HG03558 (cell line): ENCODE measurements around the gene RGS7.
"Not testable (repeated sequence)": the region's sequence is repeated elsewhere in the genome, so short reads cannot be mapped to it uniquely, and the experiment has no call there.

ENCODE experiments used
- ATAC-seq: cut with Tn5 transposase; IDR thresholded peaks from one replicate; pipeline ENCODE4 v1.9.1; 2021; ENCODE audit warnings: moderate number of reproducible peaks; ENCODE audit not compliant: unreplicated experiment; ENCODE audit errors: extremely low read depth

The RGS7 gene

DNA sequence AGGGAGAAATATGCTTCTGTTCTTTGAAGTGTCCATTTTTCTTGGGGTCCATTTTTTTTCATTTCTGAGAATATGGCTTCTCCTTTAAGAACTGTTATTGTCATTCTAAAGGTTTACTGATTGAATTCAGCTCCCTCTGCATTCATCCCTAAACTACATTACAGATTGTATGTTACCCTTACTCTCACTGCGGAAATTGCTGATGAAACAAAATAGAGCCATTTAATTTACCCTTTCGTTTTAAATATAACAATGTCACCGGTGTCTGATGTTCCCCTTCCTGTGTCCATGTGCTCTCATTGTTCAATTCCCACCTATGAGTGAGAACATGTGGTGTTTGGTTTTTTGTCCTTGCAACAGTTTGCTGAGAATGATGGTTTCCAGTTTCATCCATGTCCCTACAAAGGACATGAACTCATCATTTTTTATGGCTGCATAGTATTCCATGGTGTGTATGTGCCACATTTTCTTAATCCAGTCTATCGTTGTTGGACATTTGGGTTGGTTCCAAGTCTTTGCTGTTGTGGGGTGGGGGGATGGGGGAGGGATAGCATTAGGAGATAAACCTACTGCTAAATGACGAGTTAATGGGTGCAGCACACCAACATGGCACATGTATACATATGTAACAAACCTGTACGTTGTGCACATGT is 474.2 kb downstream of the RGS7 start:
- not testable (repeated sequence) for ATAC-seq

DNA sequence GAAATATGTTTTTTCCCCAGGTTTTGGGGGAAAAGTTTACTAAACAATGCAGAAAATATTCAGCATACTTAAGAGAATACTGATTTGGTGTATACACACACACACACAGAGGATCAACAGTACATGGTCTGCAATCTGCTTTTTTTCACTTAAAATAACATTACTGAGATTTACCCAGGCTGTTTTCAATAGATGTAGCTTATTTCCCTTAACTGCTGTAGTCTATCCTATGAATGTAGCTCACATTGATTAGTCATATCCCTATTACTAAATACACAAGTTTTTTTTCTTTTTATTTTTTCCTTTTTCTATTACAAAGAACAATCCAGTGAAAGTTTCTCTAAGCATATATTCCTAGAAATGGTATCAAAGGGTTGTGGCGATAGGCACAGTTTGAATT is 478.4 kb downstream of the RGS7 start:
- no peak for ATAC-seq

DNA sequence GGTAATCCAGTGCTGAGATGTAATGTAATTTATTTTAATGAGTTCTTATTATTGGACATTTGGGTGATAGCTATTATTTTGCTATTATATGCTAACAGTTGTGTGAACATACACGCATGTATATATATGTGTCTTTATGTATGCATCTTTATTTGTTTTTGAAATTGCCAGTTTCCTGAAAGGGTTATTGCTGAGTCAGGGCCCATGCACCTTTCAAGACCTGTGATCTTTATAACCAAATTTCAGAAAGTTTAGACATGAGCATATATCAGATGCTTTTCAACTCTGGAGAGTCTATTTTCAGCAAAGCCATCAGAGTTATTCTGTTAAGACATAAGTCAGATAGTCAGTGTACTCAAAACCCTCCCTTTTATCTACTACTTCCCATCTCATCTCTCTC is 479.4 kb downstream of the RGS7 start:
- ATAC-seq = no peak

DNA sequence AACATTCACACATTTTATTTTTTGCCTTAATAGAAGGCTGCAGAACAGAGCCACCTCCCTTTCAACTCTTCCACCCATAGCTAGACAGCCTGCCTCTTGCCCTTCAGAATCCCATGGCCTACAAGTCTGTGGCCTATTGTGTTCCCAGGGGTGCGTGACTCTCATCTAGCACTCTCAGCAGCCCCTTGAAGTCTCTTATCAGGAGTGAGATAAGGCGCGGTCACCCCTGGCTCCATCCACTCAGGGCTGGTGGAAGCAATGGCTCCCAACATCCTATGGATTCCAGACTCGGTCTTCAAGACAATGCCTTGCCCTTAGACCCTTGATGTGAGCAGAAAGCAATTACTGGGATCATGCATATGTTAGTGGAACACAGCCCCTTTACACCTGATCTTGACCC is 480.9 kb downstream of the RGS7 start:
- no peak for ATAC-seq

DNA sequence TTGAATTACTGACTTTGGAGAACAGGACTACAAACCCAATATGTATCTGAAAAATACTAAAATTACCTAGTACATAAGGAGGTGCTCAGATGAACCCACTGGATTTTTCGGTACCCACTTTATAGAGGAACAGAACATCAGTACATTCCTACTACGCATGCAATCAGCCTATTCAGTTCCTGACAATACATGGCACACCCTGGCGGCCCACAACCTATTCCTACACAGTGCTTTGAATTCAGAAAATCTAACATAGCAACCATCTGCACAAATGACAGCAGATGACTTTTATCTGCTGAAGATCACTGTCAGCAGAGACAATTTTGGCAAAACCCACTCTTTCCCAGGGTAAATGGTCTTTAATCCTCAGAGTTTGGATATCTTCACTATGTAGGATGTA is 487.9 kb downstream of the RGS7 start:
- ATAC-seq = no peak

DNA sequence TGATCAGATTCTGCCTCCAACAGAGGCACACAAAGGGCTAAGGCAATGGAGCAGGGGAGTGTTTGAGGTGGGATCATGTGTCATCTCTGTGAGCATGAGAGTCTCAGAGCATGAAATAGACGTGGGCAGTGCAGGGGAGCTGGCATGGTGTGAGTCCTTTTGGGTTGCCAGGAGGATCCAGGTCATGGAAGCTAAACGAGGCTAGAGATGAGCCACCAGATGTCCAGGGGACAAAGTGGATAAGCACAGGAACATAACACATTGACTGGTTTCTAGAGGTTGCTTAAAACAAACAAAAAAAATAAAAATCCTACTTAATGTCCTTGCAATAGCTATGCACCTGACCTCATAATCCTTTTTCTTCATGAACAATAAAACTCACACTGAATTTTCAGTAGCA is 490.3 kb downstream of the RGS7 start:
- no peak for ATAC-seq

DNA sequence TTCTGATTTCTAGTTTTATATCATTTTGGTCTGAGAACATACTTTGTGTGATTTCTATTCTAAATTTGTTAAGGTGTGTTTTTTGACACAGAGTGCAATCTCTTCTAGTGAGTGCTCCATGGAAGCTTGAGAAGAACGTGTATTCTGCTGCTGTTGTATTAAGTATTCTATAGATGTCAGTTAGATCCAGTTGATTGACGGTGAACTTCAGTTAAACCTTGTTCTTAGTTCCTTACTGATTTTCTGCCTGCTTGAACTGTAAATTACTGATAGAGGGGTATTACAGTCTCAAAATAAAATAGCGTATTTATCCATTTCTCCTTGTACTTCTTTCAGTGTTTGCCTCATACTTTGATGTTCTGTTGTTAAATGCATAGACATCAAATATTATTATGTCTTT is 497.0 kb downstream of the RGS7 start:
- no peak for ATAC-seq

DNA sequence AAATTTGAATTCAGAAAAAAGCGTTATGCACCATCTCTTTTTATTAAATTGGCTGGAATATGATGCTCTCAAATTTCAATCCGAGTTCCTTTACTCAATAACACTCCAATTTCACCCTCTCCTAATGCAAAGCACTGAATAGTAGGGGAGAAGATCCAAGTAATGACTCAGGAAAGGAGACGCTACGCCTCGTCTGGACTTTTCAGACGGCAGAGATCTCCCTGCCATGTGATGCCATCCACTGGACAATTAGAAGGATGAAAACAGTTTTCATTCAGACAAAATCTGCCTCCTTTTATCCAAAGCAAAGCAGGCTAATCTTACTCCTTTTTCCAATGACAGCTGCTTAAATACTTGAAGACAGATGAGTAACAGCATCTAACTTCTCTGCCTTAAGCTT is 502.6 kb downstream of the RGS7 start:
- no peak for ATAC-seq

DNA sequence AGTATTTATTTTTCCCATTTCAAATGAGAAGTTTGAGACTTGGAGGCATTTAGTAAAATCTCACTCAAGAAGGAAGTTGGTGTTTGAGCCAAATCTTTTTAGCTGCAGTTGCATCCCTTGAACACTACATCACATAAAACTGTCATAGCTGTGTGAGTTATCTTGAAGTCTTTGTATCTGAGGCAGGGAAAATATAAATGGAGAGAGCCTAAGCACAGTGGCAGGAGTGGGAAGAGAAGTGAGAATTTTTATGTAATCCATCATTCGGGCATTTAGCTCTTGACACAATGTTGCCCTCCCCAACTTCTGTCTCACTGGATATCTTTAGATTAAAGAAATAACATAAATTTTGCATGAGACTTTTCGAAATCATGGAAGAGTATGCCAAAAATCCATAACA is 509.7 kb downstream of the RGS7 start:
- ATAC-seq = no peak

DNA sequence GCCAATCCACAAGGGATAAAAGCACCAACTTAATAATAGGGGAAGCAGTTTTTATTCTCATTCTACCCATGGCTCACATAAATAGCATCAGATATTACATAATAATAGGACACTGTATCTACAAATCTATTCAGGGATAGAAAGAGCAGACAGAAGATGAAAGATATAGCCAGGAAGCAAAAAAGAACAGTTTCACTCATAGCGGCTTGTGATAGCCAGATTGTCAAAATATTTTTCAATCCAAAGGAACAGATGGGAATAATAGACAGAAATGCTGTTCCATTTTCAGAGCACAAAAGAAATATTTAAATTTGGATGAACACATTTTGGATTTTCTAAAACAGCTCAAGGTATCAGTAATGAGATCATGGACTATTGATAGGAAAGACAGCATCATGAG is 512.5 kb downstream of the RGS7 start:
- ATAC-seq = no peak

DNA sequence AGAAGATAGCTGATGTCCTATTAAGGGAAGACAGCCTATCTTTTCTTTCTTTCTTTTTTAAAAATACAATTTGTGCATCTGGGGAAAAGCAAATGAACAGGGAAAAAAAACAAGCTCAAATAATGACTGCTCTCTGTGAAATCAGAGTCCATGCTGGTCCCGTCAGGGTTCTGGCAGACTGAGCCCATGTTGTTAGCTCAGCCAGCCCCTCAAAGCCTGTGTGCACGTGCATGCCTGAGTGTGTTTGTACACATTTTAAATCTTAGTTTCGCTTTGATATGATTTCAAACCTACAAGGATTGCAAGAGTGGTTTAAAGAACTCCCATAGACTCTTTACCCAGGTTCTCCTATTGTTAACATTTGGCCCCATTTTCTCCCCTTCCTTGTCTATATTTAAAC is 513.2 kb downstream of the RGS7 start:
- no peak for ATAC-seq

DNA sequence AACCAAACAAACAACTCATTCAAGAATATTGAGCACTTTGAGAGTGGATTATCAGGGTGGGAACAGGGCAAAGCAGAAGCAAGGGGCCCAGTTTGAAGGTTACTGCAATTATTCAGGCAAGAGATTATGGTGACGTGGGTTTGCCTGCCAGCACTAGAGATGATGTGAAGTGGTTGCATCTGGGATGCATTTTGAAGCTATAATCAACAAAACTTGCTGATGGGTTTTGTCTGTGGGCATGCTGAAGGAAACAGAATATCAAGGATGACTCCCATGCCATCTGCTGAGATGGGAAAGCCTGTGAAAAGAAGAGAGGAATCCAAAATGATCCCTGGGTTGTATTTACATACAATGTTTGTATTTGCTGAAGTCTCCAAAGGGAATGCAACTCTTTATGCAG is 520.7 kb downstream of the RGS7 start:
- ATAC-seq = no peak

DNA sequence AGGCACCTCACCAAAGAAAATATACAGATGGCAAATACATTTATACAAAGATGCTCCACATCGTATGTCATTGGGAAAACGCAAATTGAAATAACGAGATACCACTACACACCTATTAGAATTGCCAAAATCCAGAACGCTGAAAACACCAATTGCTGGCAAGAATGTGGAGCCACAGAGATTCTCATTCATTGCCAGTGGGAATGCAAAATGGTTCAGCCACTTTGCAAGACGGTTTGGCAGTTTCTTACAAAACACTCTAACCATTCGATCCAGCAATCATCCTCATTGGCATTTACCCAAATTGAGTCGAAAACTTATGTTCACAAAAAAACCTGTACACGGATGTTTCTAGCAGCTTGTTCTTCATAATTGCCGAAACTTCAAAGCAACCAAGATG is 521.7 kb downstream of the RGS7 start:
- ATAC-seq = no peak

DNA sequence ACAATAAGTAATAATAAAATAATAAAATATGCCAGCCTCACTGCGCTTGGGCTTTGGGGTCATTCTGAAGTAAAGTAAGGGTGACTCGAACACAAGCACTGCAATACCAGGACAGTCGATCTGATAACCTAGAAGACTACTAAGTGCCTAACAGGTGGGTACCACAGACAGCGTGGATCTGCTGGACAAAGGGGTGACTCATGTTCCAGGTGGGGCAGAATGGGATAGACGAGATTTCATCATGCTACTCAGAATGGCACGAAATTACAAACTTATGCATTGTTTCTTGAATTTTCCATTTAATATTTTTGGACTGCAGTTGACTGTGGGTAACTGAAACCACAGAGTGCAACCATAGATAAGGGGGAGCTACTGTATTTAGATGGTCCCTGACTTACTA is 523.9 kb downstream of the RGS7 start:
- ATAC-seq = no peak

DNA sequence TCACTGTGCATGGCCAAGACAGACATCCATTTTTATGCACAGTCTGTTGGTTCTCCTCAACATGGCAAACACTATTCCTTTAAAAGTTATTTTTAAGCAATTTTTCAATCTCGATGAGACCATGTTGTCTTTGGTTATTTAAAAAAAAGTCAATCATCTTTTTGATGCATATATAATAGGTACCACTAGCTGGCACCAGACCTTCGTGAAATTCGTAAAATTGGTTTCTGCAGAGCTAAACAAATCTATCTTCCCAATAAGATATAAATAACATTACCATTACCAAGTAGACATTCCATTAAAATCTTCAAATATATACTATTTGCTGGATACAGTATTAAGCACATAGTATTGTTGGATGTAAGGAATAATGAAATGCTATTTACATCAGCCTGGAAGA is 525.1 kb downstream of the RGS7 start:
- no peak for ATAC-seq

DNA sequence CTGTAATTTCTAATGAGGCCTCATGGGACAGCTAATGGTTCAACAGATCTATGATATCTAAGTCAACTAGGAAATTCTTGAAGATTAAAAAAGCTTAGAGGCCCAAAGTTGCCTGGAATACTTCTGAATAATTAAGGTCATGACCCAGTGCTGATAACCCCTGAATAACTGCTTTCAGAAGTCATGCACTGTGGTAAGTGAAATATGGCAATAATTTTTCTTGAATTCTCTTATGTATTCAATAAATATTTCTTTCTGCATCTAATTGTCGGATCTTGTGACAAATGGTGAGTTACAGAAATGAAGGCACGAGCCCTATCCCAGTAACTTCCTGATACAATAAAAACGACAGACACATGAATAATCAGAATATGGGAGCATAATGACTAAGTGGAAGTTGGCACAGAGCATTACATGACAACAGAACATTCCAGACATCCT is 525.8 kb downstream of the RGS7 start:
- ATAC-seq = no peak

DNA sequence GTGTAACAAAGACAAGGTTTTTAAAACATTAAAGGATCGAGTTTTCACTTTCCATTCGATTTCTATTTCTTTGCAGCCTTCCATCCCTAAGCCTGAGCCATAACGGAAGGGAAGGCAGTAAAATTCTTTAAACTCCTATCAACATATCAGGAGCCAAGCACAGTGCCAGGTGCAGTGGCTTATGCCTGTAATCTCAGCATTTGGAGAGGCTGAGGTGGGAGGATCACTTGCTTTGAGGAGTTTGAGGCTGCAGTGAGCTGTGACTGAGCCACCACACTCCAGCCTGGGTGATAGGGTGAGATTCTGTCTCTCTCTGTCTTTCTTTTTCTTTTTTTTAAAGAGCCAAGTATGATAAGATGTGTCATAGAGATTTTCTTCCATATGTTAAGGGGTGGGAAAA is 527.5 kb downstream of the RGS7 start:
- no peak for ATAC-seq

DNA sequence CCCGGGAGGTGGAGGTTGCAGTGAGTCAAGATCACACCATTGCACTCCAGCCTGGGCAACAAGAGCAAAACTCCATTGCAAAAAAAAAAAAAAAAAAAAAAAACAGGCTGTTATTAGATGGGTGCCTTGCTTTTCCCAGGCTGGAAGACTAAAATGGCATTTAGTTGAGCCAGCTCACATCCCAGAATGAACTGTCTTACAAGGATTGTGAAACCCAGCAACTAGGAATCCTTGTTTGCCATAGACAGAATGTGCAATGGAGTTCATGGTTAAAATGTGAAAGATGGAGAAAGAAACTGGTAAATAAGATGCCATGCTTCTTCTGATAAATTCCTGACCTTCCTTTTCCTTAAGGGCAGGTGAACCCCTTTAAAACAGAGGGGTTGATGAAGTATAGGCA is 529.2 kb downstream of the RGS7 start:
- no peak for ATAC-seq

DNA sequence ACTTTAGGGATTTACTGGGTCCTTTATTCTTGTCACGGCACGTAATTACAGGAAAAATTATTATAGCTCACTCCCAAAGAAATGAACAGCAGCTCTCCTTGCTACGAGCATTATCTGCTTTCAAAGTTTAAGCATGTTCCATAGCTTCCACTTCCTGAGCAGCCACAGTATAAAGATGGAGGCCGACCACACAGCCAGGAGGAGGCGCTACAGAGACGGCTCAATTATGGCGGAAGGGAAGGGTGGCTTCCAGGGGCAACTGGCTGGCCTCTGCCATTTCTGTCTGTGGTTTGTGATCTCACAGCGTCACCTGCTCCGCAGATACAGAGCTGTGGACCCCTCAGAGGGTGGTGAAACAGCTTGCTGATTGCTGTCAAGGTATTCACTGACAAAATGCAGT is 532.8 kb downstream of the RGS7 start:
- no peak for ATAC-seq

DNA sequence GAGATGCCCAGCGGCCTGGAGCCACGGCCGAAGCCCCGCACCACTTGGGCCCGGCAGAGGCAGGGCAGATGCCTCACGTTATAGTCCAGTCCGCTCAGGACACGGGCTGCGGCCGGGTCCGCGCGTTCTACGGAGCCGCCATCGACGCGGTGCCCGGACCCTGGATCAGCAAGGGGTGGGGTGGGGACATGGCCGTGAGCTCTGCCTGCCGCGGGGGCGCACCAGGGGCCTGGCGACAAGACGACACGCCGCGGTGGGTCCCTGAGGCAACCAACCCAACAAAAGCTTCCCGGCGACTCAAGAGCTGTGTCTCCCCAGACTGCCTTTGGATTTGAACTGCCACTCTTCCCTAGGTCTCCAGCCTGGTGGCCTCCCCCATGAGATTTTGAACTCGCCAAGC is 533.6 kb downstream of the RGS7 start:
- no peak for ATAC-seq

DNA sequence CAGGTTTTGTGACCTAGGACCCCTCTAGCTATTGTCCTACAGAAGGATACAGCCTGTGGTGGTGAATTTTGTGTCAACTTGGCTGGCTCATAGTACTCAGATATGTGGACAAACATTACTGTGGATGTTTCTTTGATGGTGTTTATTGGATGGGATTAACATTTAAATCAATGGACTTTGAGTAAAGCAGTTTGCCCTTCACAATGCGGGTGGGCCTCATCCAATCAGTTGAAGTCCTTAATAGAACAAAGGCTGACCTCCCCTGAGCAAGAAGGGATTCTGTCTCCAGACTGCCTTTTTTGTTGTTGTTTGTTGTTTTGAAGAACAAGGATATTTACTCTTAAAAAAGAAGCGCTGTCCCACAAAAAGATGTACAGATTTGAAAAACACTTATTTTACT is 535.1 kb downstream of the RGS7 start:
- ATAC-seq = no peak

DNA sequence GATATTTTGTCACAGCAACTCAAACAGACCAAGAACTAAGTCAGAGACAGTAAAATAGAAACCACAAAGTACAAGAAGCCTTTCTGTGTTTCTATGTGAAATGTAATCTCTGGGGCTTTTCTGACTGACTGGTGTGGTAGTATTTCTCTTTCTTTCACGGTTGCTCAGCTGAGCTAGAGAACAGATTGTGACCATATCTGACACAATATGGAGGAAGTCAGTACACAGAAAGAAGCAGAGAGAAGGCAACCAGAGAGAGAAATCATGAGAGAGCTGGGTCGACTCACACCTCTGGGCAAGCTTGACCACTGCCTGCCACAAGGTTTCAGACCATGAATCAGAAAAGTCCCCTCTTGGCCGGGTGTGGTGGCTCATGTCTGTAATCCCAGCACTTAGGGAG is 536.2 kb downstream of the RGS7 start:
- no peak for ATAC-seq

DNA sequence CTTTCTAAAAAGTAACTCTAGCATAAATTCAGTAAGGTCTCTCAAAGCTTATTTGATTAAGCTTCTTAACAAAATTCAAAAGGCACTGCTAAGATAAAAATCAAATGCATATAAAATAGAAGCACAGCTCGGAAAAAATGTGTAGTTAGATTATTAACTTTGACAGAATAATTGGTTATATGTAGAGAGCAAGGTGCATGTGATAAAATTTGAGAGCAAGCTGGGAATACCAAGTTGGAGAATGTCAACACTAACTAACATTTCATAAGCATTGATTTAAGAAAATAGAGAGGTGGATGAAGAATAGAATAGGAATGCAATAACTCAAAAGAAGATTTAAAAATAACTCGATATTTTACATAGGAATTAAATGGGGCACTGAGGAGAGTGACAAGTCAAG is 540.5 kb downstream of the RGS7 start:
- no peak for ATAC-seq
